GM20000 (cell line): ENCODE measurements around the gene ADM2.

Experiments used
- DNase-seq: peaks from one replicate; pipeline ENCODE4 v3.0.0; 2012; ENCODE audit warnings: low spot score
- CTCF ChIP-seq: IDR thresholded peaks from 2 replicates; pipeline ENCODE4 v1.5.1; 2012; ENCODE audit warnings: mild to moderate bottlenecking, control low read depth; ENCODE audit errors: extremely low read depth, missing control alignments

The ADM2 gene

GRCh38 chr22:50471197-50471847 is 10.0 kb upstream of the ADM2 start:
- no peak for TF ChIP-seq CTCF
- DNase-seq, result no peak

GRCh38 chr22:50471962-50472361 is 9.4 kb upstream of the ADM2 start:
- no peak for TF ChIP-seq CTCF
- DNase-seq, result no peak

GRCh38 chr22:50473088-50473487 is 8.3 kb upstream of the ADM2 start:
- no peak for DNase-seq
- peak; percentile 36 for TF ChIP-seq CTCF

- DNase-seq, result no peak
- no peak for TF ChIP-seq CTCF
Measured at GRCh38 chr22:50473855-50474671, 7.3 kb upstream of the ADM2 start.

- peak; percentile 100 for DNase-seq
- no peak for TF ChIP-seq CTCF
Measured at GRCh38 chr22:50474710-50475651, 6.4 kb upstream of the ADM2 start, which contains the start of gene SBF1. SBF1 (minus strand) TSS chr22:50475035; CDS start chr22:50474840, 195 bp downstream.

- no peak for DNase-seq
- no peak for TF ChIP-seq CTCF
Measured at GRCh38 chr22:50475652-50476002, 5.7 kb upstream of the ADM2 start.
